Hepatocyte (in vitro differentiated cells): ENCODE results near the gene PHYKPL. TPM values are rescaled to one million over a fixed set of nuclear protein-coding genes. Genes with fewer than 3 reads are reported as not detected.

Source experiments
- DNase-seq: peaks from one replicate; pipeline ENCODE4 v3.0.0-alpha.2; 2016; ENCODE audit warnings: low spot score
- H2AFZ ChIP-seq: fragments of 200-600 bp; sonication (generic); 2 replicates; pipeline ENCODE4 v1.6.0; 2016; ENCODE audit warnings: antibody characterized with exemption, mild to moderate bottlenecking
- H3K27ac ChIP-seq: fragments of 200-600 bp; sonication (generic); 2 replicates; pipeline ENCODE4 v1.5.1; 2016; ENCODE audit warnings: mild to moderate bottlenecking
- H3K27me3 ChIP-seq: fragments of 200-600 bp; sonication (generic); 2 replicates; pipeline ENCODE4 v1.6.1; 2016
- H3K36me3 ChIP-seq: fragments of 200-600 bp; sonication (generic); replicated peaks from 2 replicates; pipeline ENCODE4 v1.5.1; 2016; ENCODE audit warnings: low read depth; ENCODE audit not compliant: insufficient read depth
- H3K4me1 ChIP-seq: fragments of 200-600 bp; sonication (generic); 2 replicates; pipeline ENCODE4 v1.5.1; 2016; ENCODE audit warnings: mild to moderate bottlenecking, moderate library complexity; ENCODE audit not compliant: insufficient read depth
- H3K4me2 ChIP-seq: fragments of 200-600 bp; sonication (generic); 2 replicates; pipeline ENCODE4 v1.6.0; 2016
- H3K4me3 ChIP-seq: fragments of 200-600 bp; sonication (generic); 2 replicates; pipeline ENCODE4 v1.5.1; 2016; ENCODE audit warnings: mild to moderate bottlenecking
- H3K79me2 ChIP-seq: fragments of 200-600 bp; sonication (generic); 2 replicates; pipeline ENCODE4 v1.6.0; 2017; ENCODE audit warnings: mild to moderate bottlenecking
- H3K9me2 ChIP-seq: fragments of 200-600 bp; sonication (generic); replicated peaks from 2 replicates; pipeline ENCODE4 v1.6.0; 2017; ENCODE audit warnings: mild to moderate bottlenecking; ENCODE audit not compliant: insufficient read depth
- H3K9me3 ChIP-seq: fragments of 200-600 bp; sonication (generic); 2 replicates; pipeline ENCODE4 v1.5.1; 2016; ENCODE audit warnings: low read depth, mild to moderate bottlenecking
- H4K20me1 ChIP-seq: fragments of 200-600 bp; sonication (generic); 2 replicates; pipeline ENCODE4 v1.6.0; 2016; ENCODE audit warnings: mild to moderate bottlenecking; ENCODE audit not compliant: insufficient read depth, poor library complexity, severe bottlenecking
- CTCF ChIP-seq: fragments of 200-600 bp; sonication (generic); IDR thresholded peaks from 2 replicates; pipeline ENCODE4 v1.5.1; 2016; ENCODE audit warnings: antibody characterized with exemption, mild to moderate bottlenecking; ENCODE audit not compliant: poor library complexity
- EZH2 ChIP-seq: fragments of 200-600 bp; sonication (generic); IDR thresholded peaks from 2 replicates; pipeline ENCODE4 v1.6.1; 2016; ENCODE audit warnings: antibody characterized with exemption, mild to moderate bottlenecking, borderline replicate concordance
- EZH2phosphoT487 ChIP-seq: fragments of 200-600 bp; sonication (generic); IDR thresholded peaks from one replicate; pipeline ENCODE4 v1.6.1; 2018; ENCODE audit warnings: antibody characterized with exemption, mild to moderate bottlenecking, low read depth, moderate library complexity; ENCODE audit not compliant: unreplicated experiment, severe bottlenecking
- whole genome bisulfite sequencing: methylation state at CpG from one replicate; pipeline ENCODE4 v1.1.6; 2016; ENCODE audit warnings: low lambda C conversion rate; ENCODE audit errors: missing lambda C conversion rate; 5-methylcytosine and 5-hydroxymethylcytosine counted together
- polyA plus RNA-seq: library from polyadenylated mRNA; unstranded; fragments of >200 nt; fragmentation: Nextera tagmentation; extraction: Ambion mirVana; gene quantifications from 2 replicates; pipeline ENCODE4 v1.2.1, GENCODE V29; 2016
- total RNA-seq: library from RNA; depleted of rRNA; stranded (reverse); fragments of >200 nt; gene quantifications from 2 replicates; pipeline ENCODE4 v1.2.3, GENCODE V29; 2014

Gene PHYKPL
- total and polyA plus RNA-seq, 2 experiments from 2014 or later = 40.3 to 60.0 TPM

GRCh38 chr5:178232920-178233429, 373 bp upstream of the PHYKPL start:
- peak overlapping the region; percentile 100 for H3K4me2 ChIP-seq
- H3K36me3 ChIP-seq = peaks cover 3% of the 10 kb centered on the region
- no peaks in the 10 kb centered on the region for H3K9me3 ChIP-seq
- TF ChIP-seq EZH2 = no peak
- no peak for TF ChIP-seq CTCF
- TF ChIP-seq EZH2phosphoT487 = no peak
- peaks cover 15% of the 10 kb centered on the region for H4K20me1 ChIP-seq
- H2AFZ ChIP-seq = peak overlapping the region; percentile 77
- H3K9me2 ChIP-seq = no peaks in the 10 kb centered on the region
- DNase-seq = no peak
- H3K79me2 ChIP-seq = peaks cover 31% of the 10 kb centered on the region
- WGBS = 72% methylated on average over 11 of the region's 11 CpGs
- peaks cover 21% of the 10 kb centered on the region for H3K4me1 ChIP-seq
- peak overlapping the region; percentile 79 for H3K4me3 ChIP-seq
- no peaks in the 10 kb centered on the region for H3K27me3 ChIP-seq
- H3K27ac ChIP-seq = peak overlapping the region; percentile 99

- 44% methylated on average over 21 of the region's 21 CpGs for WGBS
- H3K9me3 ChIP-seq = no peaks in the 10 kb centered on the region
- peaks cover 3% of the 10 kb centered on the region for H3K36me3 ChIP-seq
- no peaks in the 10 kb centered on the region for H3K27me3 ChIP-seq
- peak overlapping the region; percentile 79 for H3K4me3 ChIP-seq
- H3K27ac ChIP-seq = peak overlapping the region; percentile 99
- H3K79me2 ChIP-seq = peaks cover 40% of the 10 kb centered on the region
- H3K4me2 ChIP-seq = peak overlapping the region; percentile 100
- no peaks in the 10 kb centered on the region for H3K9me2 ChIP-seq
- TF ChIP-seq EZH2 = no peak
- TF ChIP-seq CTCF = no peak
- no peak for TF ChIP-seq EZH2phosphoT487
- peaks cover 15% of the 10 kb centered on the region for H4K20me1 ChIP-seq
- H2AFZ ChIP-seq = peak overlapping the region; percentile 77
- DNase-seq = no peak
- peaks cover 30% of the 10 kb centered on the region for H3K4me1 ChIP-seq
Observed at GRCh38 chr5:178231539-178232123, 971 bp downstream of the PHYKPL start.

GRCh38 chr5:178230879-178231538, 1.6 kb downstream of the PHYKPL start:
- Histone ChIP-seq H2AFZ (no peak overlapping the region), H3K4me3 (peak overlapping the region; percentile 79), H3K36me3 (peaks cover 3% of the 10 kb centered on the region), H3K4me2 (peak overlapping the region; percentile 100), H4K20me1 (peaks cover 15% of the 10 kb centered on the region), H3K27me3 (no peaks in the 10 kb centered on the region), H3K9me2 (no peaks in the 10 kb centered on the region), H3K9me3 (no peaks in the 10 kb centered on the region), H3K4me1 (peaks cover 30% of the 10 kb centered on the region), H3K27ac (peak overlapping the region; percentile 99), H3K79me2 (peaks cover 40% of the 10 kb centered on the region)
- no peak for TF ChIP-seq CTCF
- TF ChIP-seq EZH2 = no peak
- no peak for TF ChIP-seq EZH2phosphoT487
- peak; percentile 31 for DNase-seq
- WGBS = 88% methylated on average over 9 of the region's 9 CpGs
